Measurements from ENCODE around the gene WIPI1. TPM values are rescaled to one million over a fixed set of nuclear protein-coding genes. Genes with fewer than 3 reads are reported as not detected.

The WIPI1 gene
- total and polyA plus RNA-seq, 10 of the 15 experiments (the other 5 are each of a cell fraction or from before 2014, with no cell fraction given) = 6.5 to 44.5 (median 26.2) TPM

- ChIA-PET RAD21 (ENCODE audit: unreplicated experiment) (interaction anchor here (0.5 to 14.6 kb wide), 17 partner anchors 22 to 647 kb away, joined by 3 to 157 read pairs (median 8); partner anchors contain the start of genes AMZ2, ARSG, PRKAR1A and SLC16A6), POLR2A (interaction anchor here (1.0 to 5.6 kb wide), 9 partner anchors 23 to 280 kb away, joined by 3 to 55 read pairs (median 7); partner anchors contain the start of genes AMZ2, ARSG and SLC16A6), SMC1A (ENCODE audit: uncharacterized antibody, unreplicated experiment) (interaction anchor here (0.6 to 16.2 kb wide), 15 partner anchors 11 to 289 kb away, joined by 3 to 288 read pairs (median 5); partner anchors contain the start of gene SLC16A6), CTCF (interaction anchor here (0.6 to 10.9 kb wide), 15 partner anchors 10 to 610 kb away, joined by 3 to 222 read pairs (median 6); partner anchors contain the start of gene ARSG)
- H3K4me1 ChIP-seq (ENCODE audit: control insufficient read depth, insufficient read depth, low read length) = peaks cover 41% of the 10 kb centered on the region
- intact Hi-C loops (cut with micrococcal nuclease; ENCODE audit: unreplicated experiment) (loop anchor here (5.0 to 10.0 kb wide), 3 partner anchors 259 to 496 kb away; no protein-coding TSS in a partner anchor), in situ Hi-C loops (cut with MboI) (loop anchor here (10.0 kb wide), 1 partner anchor 496 kb away; no protein-coding TSS in a partner anchor)
- H3K36me3 ChIP-seq (ENCODE audit: control insufficient read depth in 2 of 2, insufficient read depth in 2 of 2, low read length in 1 of 2) = no peaks in the 10 kb centered on the region
- H3K4me3 ChIP-seq = peak overlapping the region; percentile 27; the same call in 1 of the 2 replicates
- peak overlapping the region; percentile 81 for H3K4me2 ChIP-seq (ENCODE audit: control insufficient read depth, insufficient read depth)
- peak; percentile 35 to 82; a peak in 1 of 4 replicates for TF ChIP-seq CEBPB (IDR thresholded peaks at IDR 0.05; ENCODE audit: borderline replicate concordance in 1 of 2, low read depth in 2 of 2, low read length in 2 of 2)
- TF ChIP-seq CREB1 (IDR thresholded peaks at IDR 0.05; ENCODE audit: low read depth) = 0 out of 2 replicates have a peak, but pooled peaks have one; percentile 13
- TF ChIP-seq SUZ12 (IDR thresholded peaks at IDR 0.05; ENCODE audit: unreplicated experiment) = no peak
- H3K79me2 ChIP-seq (ENCODE audit: control insufficient read depth, insufficient read depth, low read length) = peaks cover 7% of the 10 kb centered on the region; the same call in 1 of the 2 replicates
- FAIRE-seq (no peak), DNase-seq (ENCODE audit: low read depth, low spot score) (no peak), ATAC-seq (peak; percentile 8)
- no peaks in the 10 kb centered on the region for H4K20me1 ChIP-seq (ENCODE audit: control insufficient read depth, insufficient read depth)
- H3K9me3 ChIP-seq (replicated peaks; ENCODE audit: control insufficient read depth, insufficient read depth, low read length) = no peaks in the 10 kb centered on the region
- TSS peak; percentile 43 for BruUV-seq (replicated peaks)
- H3K27me3 ChIP-seq (replicated peaks in 1 of 2; ENCODE audit: control insufficient read depth in 2 of 2, insufficient read depth in 2 of 2, low read length in 1 of 2) = no peaks in the 10 kb centered on the region
- 88% methylated on average over 1 of the region's 1 CpG for WGBS (ENCODE audit: insufficient coverage, insufficient replicate concordance, low lambda C conversion rate, missing lambda C conversion rate)
- peak overlapping the region; percentile 78 for H3K27ac ChIP-seq (ENCODE audit: control insufficient read depth, insufficient read depth)
- no peak overlapping the region for H3K9ac ChIP-seq (ENCODE audit: control insufficient read depth, insufficient read depth, low read length)
- H2AFZ ChIP-seq (ENCODE audit: control insufficient read depth, low read depth, low read length) = no peak overlapping the region; the same call in 1 of the 2 replicates
These were observed 3.8 kb upstream of the WIPI1 start for GRCh38 chr17:68461122-68461539.

DNA sequence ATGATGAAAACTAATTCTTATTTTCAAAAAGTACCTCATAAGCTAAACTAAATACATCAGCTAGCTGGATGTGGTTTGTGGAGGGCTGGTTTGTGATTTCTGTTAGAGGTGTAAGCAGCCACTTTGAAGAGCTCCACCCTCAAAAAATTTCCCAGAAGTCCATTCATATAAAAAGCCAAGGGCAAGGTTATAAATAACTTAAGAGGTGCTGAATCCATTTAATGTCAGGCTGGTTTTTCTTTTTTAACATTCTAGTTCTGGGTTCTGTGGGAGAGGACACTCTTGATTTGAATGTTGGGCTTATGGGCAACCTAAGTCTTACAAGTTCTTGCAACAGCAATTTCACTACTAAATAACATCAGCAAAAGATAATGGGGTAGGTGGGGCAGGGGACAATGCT, 3.4 kb upstream of the WIPI1 start:
- RAD21 ChIA-PET (ENCODE audit: unreplicated experiment) = interaction anchor here (0.9 to 14.6 kb wide), 14 partner anchors 22 to 646 kb away, joined by 3 to 157 read pairs (median 8); partner anchors contain the start of genes AMZ2, ARSG, PRKAR1A and SLC16A6
- FAIRE-seq (peak; percentile 13), DNase-seq (ENCODE audit: low read depth, low spot score) (no peak), ATAC-seq (no peak; the same call in 2 of the 3 replicates)
- Histone ChIP-seq H3K9me3 (replicated peaks; ENCODE audit: control insufficient read depth, insufficient read depth, low read length) (no peaks in the 10 kb centered on the region), H3K27ac (ENCODE audit: control insufficient read depth, insufficient read depth) (peak overlapping the region; percentile 78), H3K79me2 (ENCODE audit: control insufficient read depth, insufficient read depth, low read length) (peaks cover 8% of the 10 kb centered on the region; the same call in 1 of the 2 replicates), H3K27me3 (replicated peaks in 1 of 2; ENCODE audit: control insufficient read depth in 2 of 2, insufficient read depth in 2 of 2, low read length in 1 of 2) (no peaks in the 10 kb centered on the region), H3K4me2 (ENCODE audit: control insufficient read depth, insufficient read depth) (peak overlapping the region; percentile 81), H3K4me3 (peak overlapping the region; percentile 27; the same call in 1 of the 2 replicates), H2AFZ (ENCODE audit: control insufficient read depth, low read depth, low read length) (no peak overlapping the region), H4K20me1 (ENCODE audit: control insufficient read depth, insufficient read depth) (no peaks in the 10 kb centered on the region), H3K9ac (ENCODE audit: control insufficient read depth, insufficient read depth, low read length) (no peak overlapping the region), H3K4me1 (ENCODE audit: control insufficient read depth, insufficient read depth, low read length) (peaks cover 40% of the 10 kb centered on the region), H3K36me3 (ENCODE audit: control insufficient read depth in 2 of 2, insufficient read depth in 2 of 2, low read length in 1 of 2) (no peaks in the 10 kb centered on the region)
- BruUV-seq (replicated peaks) = no TSS peak
- intact Hi-C loops (cut with micrococcal nuclease; ENCODE audit: unreplicated experiment) = loop anchor here (1.0 to 10.0 kb wide), 4 partner anchors 169 to 496 kb away; partner anchors contain the start of genes ARSG and SLC16A6
- SMC1A ChIA-PET (ENCODE audit: uncharacterized antibody, unreplicated experiment) = interaction anchor here (0.6 to 16.2 kb wide), 18 partner anchors 11 to 403 kb away, joined by 3 to 288 read pairs (median 4); partner anchors contain the start of gene SLC16A6
- POLR2A ChIA-PET = interaction anchor here (0.7 to 5.6 kb wide), 12 partner anchors 23 to 280 kb away, joined by 3 to 55 read pairs (median 6); partner anchors contain the start of genes AMZ2, ARSG, PRKAR1A and SLC16A6
- CTCF ChIA-PET = interaction anchor here (0.6 to 10.9 kb wide), 15 partner anchors 10 to 610 kb away, joined by 3 to 222 read pairs (median 4); no protein-coding TSS in a partner anchor
- in situ Hi-C loops (cut with MboI) = loop anchor here (10.0 kb wide), 1 partner anchor 496 kb away; no protein-coding TSS in a partner anchor
- no peak for TF ChIP-seq ZNF592 (IDR thresholded peaks at IDR 0.05)
- no peak for TF ChIP-seq MYB (IDR thresholded peaks at IDR 0.05; ENCODE audit: borderline replicate concordance, low read depth, low read length)
- no peak for TF ChIP-seq SREBF1 (IDR thresholded peaks at IDR 0.05; ENCODE audit: low read length)
- TF ChIP-seq GABPA (IDR thresholded peaks at IDR 0.05; ENCODE audit: low read depth) = no peak
- no peak for TF ChIP-seq POLR2AphosphoS2 (IDR thresholded peaks at IDR 0.05; ENCODE audit: low read depth, low read length)
- no peak for TF ChIP-seq NFXL1 (IDR thresholded peaks at IDR 0.05; ENCODE audit: borderline replicate concordance)
